ENCODE data around the gene FBXL15. TPM values are rescaled to one million over a fixed set of nuclear protein-coding genes. Genes with fewer than 3 reads are reported as not detected.
A peak's percentile ranks its signal among the peaks of the same experiment; 100 is the strongest.

The FBXL15 gene
- polyA plus RNA-seq, 1 donor (not counting 4 experiments of a cell fraction or from before 2014, with no cell fraction given): 3.1 TPM

- Histone ChIP-seq H2AFZ (ENCODE audit: control insufficient read depth, low read length) (peak within 1 kb of the TSS; percentile 80), H3K79me2 (ENCODE audit: control insufficient read depth, insufficient read depth, low read length) (peaks cover 10% of the 10 kb centered on the region), H3K36me3 (ENCODE audit: control insufficient read depth in 2 of 2, extremely low read depth in 1 of 2, insufficient read depth in 2 of 2, low read length in 2 of 2) (peaks cover 2 to 4% of the 10 kb centered on the region in 2 experiments), H3K27me3 (ENCODE audit: control insufficient read depth, extremely low read depth, insufficient read depth, low read length) (peaks cover 20% of the 10 kb centered on the region), H3K9me3 (ENCODE audit: control insufficient read depth, low read depth, low read length) (no peaks in the 10 kb centered on the region), H3K9ac (ENCODE audit: control insufficient read depth, extremely low read depth, insufficient read depth, low read length) (peak within 1 kb of the TSS; percentile 84), H3K4me3 (ENCODE audit: control insufficient read depth in 2 of 3, extremely low read depth in 1 of 3, insufficient read depth in 2 of 3, low read depth in 1 of 3, low read length in 3 of 3) (peak within 1 kb of the TSS; percentile 66 to 88 (median 77)), H3K4me1 (ENCODE audit: control insufficient read depth, extremely low read depth, insufficient read depth, low read length) (peaks cover 6% of the 10 kb centered on the region), H3K4me2 (ENCODE audit: control insufficient read depth, extremely low read depth, insufficient read depth, low read depth, low read length) (peak within 1 kb of the TSS; percentile 96), H3K27ac (ENCODE audit: control insufficient read depth, insufficient read depth, low read length) (peak within 1 kb of the TSS; percentile 55), H3K9me1 (ENCODE audit: control insufficient read depth, extremely low read depth, insufficient read depth, low read length) (no peaks in the 10 kb centered on the region), H4K20me1 (ENCODE audit: control insufficient read depth, extremely low read depth, insufficient read depth, low read length) (no peaks in the 10 kb centered on the region)
- peak; percentile 75 for DNase-seq (ENCODE audit: low read depth, low spot score)
- TF ChIP-seq EZH2 (IDR thresholded peaks at IDR 0.05; ENCODE audit: low read length) (no peak), CTCF (optimal IDR thresholded peaks at IDR 0.05 in 1 of 3, IDR thresholded peaks at IDR 0.05 in 1 of 3, conservative IDR thresholded peaks at IDR 0.05 in 1 of 3; ENCODE audit: extremely low read depth in 1 of 3, insufficient read depth in 2 of 3, low read length in 3 of 3) (peak in 1 of 3 experiments; percentile 2)
- dilution Hi-C loops (cut with MboI; ENCODE audit: extremely low pct_ligation_motif_present, low sequenced_read_pairs): no loop called here
- FAIRE-seq: no peak
Observed at GRCh38 chr10:102432162-102432950, 11.7 kb downstream of the FBXL15 start, which contains the start of gene CUEDC2. Gene CUEDC2 (minus strand): TSS chr10:102432574. CDS start chr10:102425188, 7,386 bp downstream.

- DNase-seq (ENCODE audit: low read depth, low spot score): no peak
- Histone ChIP-seq H3K9me1 (ENCODE audit: control insufficient read depth, extremely low read depth, insufficient read depth, low read length) (no peaks in the 10 kb centered on the region), H3K36me3 (ENCODE audit: control insufficient read depth in 2 of 2, extremely low read depth in 1 of 2, insufficient read depth in 2 of 2, low read length in 2 of 2) (peaks cover 2 to 4% of the 10 kb centered on the region in 2 experiments), H3K9me3 (ENCODE audit: control insufficient read depth, low read depth, low read length) (no peaks in the 10 kb centered on the region), H3K9ac (ENCODE audit: control insufficient read depth, extremely low read depth, insufficient read depth, low read length) (no peak overlapping the region), H3K4me1 (ENCODE audit: control insufficient read depth, extremely low read depth, insufficient read depth, low read length) (peaks cover 6% of the 10 kb centered on the region), H2AFZ (ENCODE audit: control insufficient read depth, low read length) (no peak overlapping the region), H3K79me2 (ENCODE audit: control insufficient read depth, insufficient read depth, low read length) (peaks cover 10% of the 10 kb centered on the region), H3K4me2 (ENCODE audit: control insufficient read depth, extremely low read depth, insufficient read depth, low read depth, low read length) (no peak overlapping the region), H3K27ac (ENCODE audit: control insufficient read depth, insufficient read depth, low read length) (no peak overlapping the region), H3K4me3 (ENCODE audit: control insufficient read depth in 2 of 3, extremely low read depth in 1 of 3, insufficient read depth in 2 of 3, low read depth in 1 of 3, low read length in 3 of 3) (no peak overlapping the region), H3K27me3 (ENCODE audit: control insufficient read depth, extremely low read depth, insufficient read depth, low read length) (peaks cover 20% of the 10 kb centered on the region), H4K20me1 (ENCODE audit: control insufficient read depth, extremely low read depth, insufficient read depth, low read length) (no peaks in the 10 kb centered on the region)
- TF ChIP-seq EZH2 (IDR thresholded peaks at IDR 0.05; ENCODE audit: low read length) (no peak), CTCF (optimal IDR thresholded peaks at IDR 0.05 in 1 of 3, IDR thresholded peaks at IDR 0.05 in 1 of 3, conservative IDR thresholded peaks at IDR 0.05 in 1 of 3; ENCODE audit: extremely low read depth in 1 of 3, insufficient read depth in 2 of 3, low read length in 3 of 3) (no peak)
- dilution Hi-C loops (cut with MboI; ENCODE audit: extremely low pct_ligation_motif_present, low sequenced_read_pairs): no loop called here
- FAIRE-seq: no peak
Observed at GRCh38 chr10:102433619-102434046, 13.0 kb downstream of the FBXL15 start.

Data from keratinocyte (primary cell).